SK-N-SH (cell line): ENCODE results near the gene GATA2. TPM values are rescaled to one million over a fixed set of nuclear protein-coding genes. Genes with fewer than 3 reads are reported as not detected.

Source experiments
- CTCF ChIA-PET: fragments of 300-600, 350-600 bp; formaldehyde crosslinking; extraction: SDS; loops from one replicate; lab custom pipeline; 2021; lab: Yijun Ruan, JAX
- POLR2A ChIA-PET: fragments of 350-600 bp; sonication (Branson Sonifier 250); formaldehyde crosslinking; extraction: SDS; loops from one replicate; lab custom pipeline; 2020; ENCODE audit warnings: antibody characterized with exemption, inconsistent platforms; lab: Yijun Ruan, JAX
- DNase-seq: peaks from one replicate; pipeline ENCODE4 v3.0.0; 2012
- H2AFZ ChIP-seq: fragments of 200-600 bp; sonication (generic); 2 replicates; pipeline ENCODE4 v1.8.1; 2016; ENCODE audit warnings: antibody characterized with exemption, mild to moderate bottlenecking, low read depth
- H3F3A ChIP-seq: fragments of 200-600 bp; sonication (generic); replicated peaks from 2 replicates; pipeline ENCODE3; 2016; ENCODE audit warnings: antibody characterized with exemption, mild to moderate bottlenecking; ENCODE audit not compliant: insufficient read depth
- H3K27ac ChIP-seq, 2 experiments: fragments of 200-500 bp in 1 of 2; fragments of 200-600 bp in 1 of 2; sonication (Bioruptor generic) in 1 of 2; sonication (generic), shearing (Covaris generic) in 1 of 2; 2 replicates each; pipeline versions ENCODE4 v1.5.1 to v1.6.1; 2014 to 2016; ENCODE audit warnings: low read depth in 2 of 2, inconsistent platforms in 1 of 2, low read length in 1 of 2, mild to moderate bottlenecking in 1 of 2, mixed read lengths in 1 of 2
- H3K27me3 ChIP-seq: fragments of 200-600 bp; sonication (generic), shearing (Covaris generic); 2 replicates; pipeline ENCODE4 v1.6.1; 2016; ENCODE audit warnings: mixed run types; ENCODE audit not compliant: insufficient read depth
- H3K36me3 ChIP-seq, 2 experiments: fragments of 200-500 bp in 1 of 2; fragments of 200-600 bp in 1 of 2; sonication (Bioruptor generic) in 1 of 2; sonication (generic) in 1 of 2; replicated peaks in 1 of 2; 2 replicates each; pipeline versions ENCODE3 to v1.5.1; 2014 to 2016; ENCODE audit warnings: low read length in 1 of 2, mild to moderate bottlenecking in 1 of 2; ENCODE audit not compliant: insufficient read depth in 2 of 2, control insufficient read depth in 1 of 2
- H3K4me1 ChIP-seq, 2 experiments: fragments of 200-500 bp in 1 of 2; fragments of 200-600 bp in 1 of 2; sonication (Bioruptor generic) in 1 of 2; sonication (generic), shearing (Covaris generic) in 1 of 2; 2 replicates each; pipeline versions ENCODE4 v1.5.1 to v1.6.1; 2014 to 2016; ENCODE audit warnings: low read depth in 1 of 2, low read length in 1 of 2, mixed run types in 1 of 2; ENCODE audit not compliant: insufficient read depth in 2 of 2, control insufficient read depth in 1 of 2
- H3K4me2 ChIP-seq: fragments of 200-600 bp; sonication (generic), shearing (Covaris generic); 2 replicates; pipeline ENCODE4 v1.6.1; 2017; ENCODE audit warnings: mixed run types
- H3K4me3 ChIP-seq, 2 experiments: fragments of 200-500 bp in 1 of 2; fragments of 200-600 bp in 1 of 2; sonication (Bioruptor generic) in 1 of 2; sonication (generic), shearing (Covaris generic) in 1 of 2; 2 replicates each; pipeline versions ENCODE4 v1.5.1 to v1.8.1; 2014 to 2016; ENCODE audit warnings: low read depth in 2 of 2, inconsistent platforms in 1 of 2, low read length in 1 of 2, mild to moderate bottlenecking in 1 of 2, mixed read lengths in 1 of 2, moderate library complexity in 1 of 2
- H3K79me2 ChIP-seq: fragments of 200-600 bp; sonication (generic); 2 replicates; pipeline ENCODE4 v1.8.1; 2017; ENCODE audit warnings: mild to moderate bottlenecking; ENCODE audit not compliant: insufficient read depth
- H3K9ac ChIP-seq: fragments of 200-600 bp; sonication (generic); 2 replicates; pipeline ENCODE4 v1.6.1; 2017; ENCODE audit warnings: mixed run types
- H3K9me2 ChIP-seq: fragments of 200-600 bp; sonication (generic); 2 replicates; pipeline ENCODE4 v1.6.1; 2017; ENCODE audit warnings: mixed run types
- H3K9me3 ChIP-seq: fragments of 200-600 bp; sonication (generic); 2 replicates; pipeline ENCODE4 v1.6.1; 2017; ENCODE audit warnings: mixed run types, mild to moderate bottlenecking, moderate library complexity
- H4K20me1 ChIP-seq: fragments of 200-600 bp; sonication (generic); 2 replicates; pipeline ENCODE4 v1.6.1; 2017; ENCODE audit warnings: mild to moderate bottlenecking, mixed run types; ENCODE audit not compliant: insufficient read depth
- CHD2 ChIP-seq: fragments of 150-350 bp; IDR thresholded peaks from 2 replicates; pipeline ENCODE4 v1.6.1; 2018; ENCODE audit warnings: low read length; ENCODE audit not compliant: partially characterized antibody
- EP300 ChIP-seq, 2 experiments: IDR thresholded peaks; 2 replicates each; pipeline versions ENCODE4 v1.4.0 to v1.6.1; 2012; ENCODE audit warnings: borderline replicate concordance in 1 of 2, low read depth in 1 of 2, low read length in 1 of 2
- FOXM1 ChIP-seq: IDR thresholded peaks from 2 replicates; pipeline ENCODE4 v1.4.0; 2012; ENCODE audit warnings: low read depth, mild to moderate bottlenecking
- GATA2 ChIP-seq: sonication (generic); formaldehyde crosslinking; IDR thresholded peaks from 2 replicates; pipeline ENCODE4 v1.5.0; 2020; ENCODE audit warnings: mild to moderate bottlenecking, missing genetic modification reagents
- JUND ChIP-seq: IDR thresholded peaks from 2 replicates; pipeline ENCODE4 v1.4.0; 2012
- MEF2A ChIP-seq: IDR thresholded peaks from 2 replicates; pipeline ENCODE4 v1.4.0; 2012; ENCODE audit warnings: low read depth, borderline replicate concordance
- MXI1 ChIP-seq: IDR thresholded peaks from 2 replicates; pipeline ENCODE4 v1.6.1; 2012; ENCODE audit warnings: mild to moderate bottlenecking, low read depth, low read length, improper control_type of control experiment
- NFIC ChIP-seq: IDR thresholded peaks from 2 replicates; pipeline ENCODE4 v1.4.0; 2012; ENCODE audit warnings: borderline replicate concordance
- NRF1 ChIP-seq: IDR thresholded peaks from 2 replicates; pipeline ENCODE4 v1.6.1; 2012; ENCODE audit warnings: low read depth, mild to moderate bottlenecking, low read length
- RFX5 ChIP-seq: IDR thresholded peaks from 2 replicates; pipeline ENCODE4 v1.6.1; 2012; ENCODE audit warnings: mild to moderate bottlenecking, improper control_type of control experiment, low read length
- SIN3A ChIP-seq: IDR thresholded peaks from 2 replicates; pipeline ENCODE4 v1.6.1; 2012; ENCODE audit warnings: low read depth, mild to moderate bottlenecking, low read length, moderate library complexity, borderline replicate concordance
- TAF1 ChIP-seq: IDR thresholded peaks from 2 replicates; pipeline ENCODE4 v1.6.1; 2012; ENCODE audit warnings: low read depth, mild to moderate bottlenecking, low read length, moderate library complexity, borderline replicate concordance
- TCF12 ChIP-seq: IDR thresholded peaks from 2 replicates; pipeline ENCODE4 v1.4.0; 2012
- TEAD4 ChIP-seq: IDR thresholded peaks from 2 replicates; pipeline ENCODE4 v1.4.0; 2012; ENCODE audit warnings: mild to moderate bottlenecking, borderline replicate concordance; ENCODE audit not compliant: insufficient read depth
- YY1 ChIP-seq: IDR thresholded peaks from 2 replicates; pipeline ENCODE4 v1.4.0; 2012; ENCODE audit warnings: low read depth, mild to moderate bottlenecking
- WGBS: methylation state at CpG from one replicate; pipeline ENCODE4 v1.1.6; 2017; ENCODE audit warnings: low lambda C conversion rate; 5-methylcytosine and 5-hydroxymethylcytosine counted together
- polyA plus RNA-seq, 3 experiments: library from polyadenylated mRNA; depleted of rRNA; stranded (reverse); fragments of >200 nt; gene quantifications; 2 replicates each; pipeline ENCODE4 v1.2.3, GENCODE V29; 2012
- TF ChIP-seq, protein P1 (sequence below): IDR thresholded peaks from 2 replicates; pipeline ENCODE4 v1.4.0; 2012; ENCODE audit warnings: low read depth
- TF ChIP-seq, protein P2 (sequence below): IDR thresholded peaks from 2 replicates; pipeline ENCODE4 v1.6.1; 2012; ENCODE audit warnings: mild to moderate bottlenecking, low read depth, low read length, moderate library complexity
- TF ChIP-seq, protein P3 (sequence below): IDR thresholded peaks from 2 replicates; pipeline ENCODE4; 2012

The GATA2 gene
- polyA plus RNA-seq, 1 of the 3 experiments (the other 2 are of a cell fraction) = 5.5 TPM

DNA sequence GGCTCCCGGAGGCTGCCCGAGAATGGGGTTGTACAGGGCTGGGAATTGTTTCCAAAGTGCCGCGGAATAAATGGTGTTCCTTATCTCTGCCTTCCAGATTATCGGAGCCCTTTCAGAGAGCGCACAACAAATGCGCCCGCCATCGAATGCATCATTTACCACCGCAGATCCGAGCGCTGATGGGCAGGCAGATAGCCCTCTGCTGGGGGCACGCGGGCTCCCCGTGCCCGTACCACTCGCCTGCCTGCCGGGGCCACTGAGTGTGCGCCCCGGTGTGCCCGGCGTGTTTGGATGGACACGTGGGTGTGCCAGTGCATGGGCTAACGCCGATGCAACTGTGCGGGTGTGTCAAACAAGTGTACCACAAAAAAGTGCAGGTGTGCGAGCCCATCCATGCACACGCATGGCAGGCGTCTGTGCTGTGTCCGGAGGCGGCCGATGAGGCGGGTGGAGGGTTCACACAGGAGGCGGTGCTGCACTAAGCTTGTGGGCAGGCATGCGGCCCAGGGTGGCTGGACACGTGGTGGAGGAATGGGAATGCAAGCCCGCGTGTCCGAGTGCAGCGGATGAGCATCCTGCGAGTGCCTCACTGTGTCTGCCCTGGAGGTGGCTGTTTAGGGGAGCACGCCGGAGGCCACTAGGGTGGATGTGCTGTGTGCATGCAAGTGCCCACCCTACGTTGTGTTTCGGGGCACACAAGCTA is 3.8 kb upstream of the GATA2 start (continued):
- TF ChIP-seq GATA2 (CRISPR knock-in tag) (peak; percentile 98), MXI1 (peak; percentile 88), NFIC (no peak)
- TF ChIP-seq, all 33 proteins: peak for 7

DNA sequence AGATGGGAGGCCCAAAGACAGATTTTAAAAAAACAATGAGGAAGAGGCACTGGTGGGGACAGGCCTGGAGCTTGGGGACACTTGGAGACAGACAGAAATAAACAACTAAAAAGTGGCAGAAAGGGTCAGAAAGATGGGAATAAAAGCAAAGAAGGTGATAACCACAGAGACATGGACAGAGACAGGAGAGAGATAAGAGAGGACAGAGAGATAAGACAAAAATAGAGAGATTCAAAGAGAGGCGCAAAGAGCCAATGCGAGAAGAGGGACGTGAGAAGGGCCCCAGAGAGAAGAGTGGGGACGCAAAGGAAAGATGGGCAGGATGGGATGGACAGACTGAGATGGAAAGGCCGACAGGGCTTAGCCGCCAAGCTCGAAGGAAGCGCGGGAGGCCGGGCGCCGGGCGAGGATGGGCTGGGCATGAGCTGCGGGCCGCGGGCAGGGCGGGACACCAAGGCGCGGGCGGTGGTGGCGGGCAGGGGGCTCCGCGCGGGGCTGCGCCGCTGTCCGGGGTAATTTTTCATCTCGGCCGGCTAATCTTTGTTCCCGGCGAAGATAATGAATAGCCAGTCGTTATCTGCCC is 3.1 kb upstream of the GATA2 start:
- H3K9me3 ChIP-seq = no peaks in the 10 kb centered on the region
- H3K27me3 ChIP-seq = peaks cover 16% of the 10 kb centered on the region; the same call in 1 of the 2 replicates
- H4K20me1 ChIP-seq = peaks cover 13% of the 10 kb centered on the region; the same call in 1 of the 2 replicates
- no peak overlapping the region for H3K9ac ChIP-seq
- no peaks in the 10 kb centered on the region for H3K9me2 ChIP-seq
- H3K4me1 ChIP-seq = peaks cover 0 to 47% of the 10 kb centered on the region in 2 experiments; a peak in 1 of 4 replicates
- H3F3A ChIP-seq = peaks cover 7% of the 10 kb centered on the region
- TF ChIP-seq, protein P1, sequence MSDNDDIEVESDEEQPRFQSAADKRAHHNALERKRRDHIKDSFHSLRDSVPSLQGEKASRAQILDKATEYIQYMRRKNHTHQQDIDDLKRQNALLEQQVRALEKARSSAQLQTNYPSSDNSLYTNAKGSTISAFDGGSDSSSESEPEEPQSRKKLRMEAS = no peak
- TF ChIP-seq TCF12 (0 out of 2 replicates have a peak, but pooled peaks have one; percentile 12), NRF1 (no peak), YY1 (no peak)
- POLR2A ChIA-PET = interaction anchor here (0.7 to 3.9 kb wide), 18 partner anchors 8 to 217 kb away, joined by 3 to 70 read pairs (median 6); no protein-coding TSS in a partner anchor
- H3K79me2 ChIP-seq = no peaks in the 10 kb centered on the region
- H2AFZ ChIP-seq = no peak overlapping the region
- CTCF ChIA-PET = interaction anchor here (0.6 to 4.1 kb wide), 24 partner anchors 9 to 401 kb away, joined by 3 to 57 read pairs (median 6); no protein-coding TSS in a partner anchor
- peak overlapping the region in 1 of 2 experiments; percentile 44; a peak in 1 of 4 replicates for H3K4me3 ChIP-seq
- 52% methylated on average over 12 of the region's 32 CpGs for WGBS
- H3K27ac ChIP-seq = peak overlapping the region in 1 of 2 experiments; percentile 97; a peak in 2 of 4 replicates
- H3K4me2 ChIP-seq = no peak overlapping the region
- H3K36me3 ChIP-seq = peaks cover 0 to 4% of the 10 kb centered on the region in 2 experiments
- no peak for DNase-seq

DNA sequence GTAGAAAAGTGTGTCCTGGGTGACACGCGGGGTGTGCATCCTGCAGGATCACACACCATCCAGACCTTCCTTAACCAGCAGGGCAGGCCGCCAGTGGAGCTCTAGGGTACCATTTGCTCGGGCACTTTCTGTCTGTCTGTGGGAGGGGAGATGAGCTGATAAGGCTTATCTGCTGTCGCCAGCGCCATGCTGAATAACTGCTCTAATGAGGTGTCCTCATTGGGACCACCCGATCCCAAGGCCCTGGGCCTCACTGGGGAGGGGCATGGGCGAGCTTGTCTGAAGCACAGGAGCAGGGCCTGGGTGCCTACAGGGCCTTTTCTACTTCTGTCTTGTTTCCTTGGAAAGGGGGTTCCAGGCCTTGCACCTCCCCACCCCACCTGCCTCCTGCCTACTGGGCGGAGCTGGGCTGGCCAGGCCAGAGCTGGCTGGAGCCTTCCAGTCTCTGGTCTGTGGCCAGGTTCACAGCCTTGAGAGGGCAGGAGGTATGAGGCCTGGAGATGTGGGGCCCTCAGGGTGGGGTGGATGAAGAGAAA is 2.5 kb upstream of the GATA2 start:
- peaks cover 18% of the 10 kb centered on the region; the same call in 1 of the 2 replicates for H3K27me3 ChIP-seq
- 93% methylated on average over 3 of the region's 9 CpGs for WGBS
- peaks cover 0 to 47% of the 10 kb centered on the region in 2 experiments; a peak in 1 of 4 replicates for H3K4me1 ChIP-seq
- H3K9ac ChIP-seq = no peak overlapping the region
- DNase-seq = peak; percentile 66
- H3K79me2 ChIP-seq = no peaks in the 10 kb centered on the region
- H2AFZ ChIP-seq = no peak overlapping the region
- peak overlapping the region in 1 of 2 experiments; percentile 97; a peak in 2 of 4 replicates for H3K27ac ChIP-seq
- H3K9me3 ChIP-seq = no peaks in the 10 kb centered on the region
- ChIA-PET POLR2A (interaction anchor here (0.7 to 3.9 kb wide), 15 partner anchors 7 to 188 kb away, joined by 3 to 70 read pairs (median 6); no protein-coding TSS in a partner anchor), CTCF (interaction anchor here (0.6 to 4.1 kb wide), 19 partner anchors 8 to 325 kb away, joined by 3 to 57 read pairs (median 4); no protein-coding TSS in a partner anchor)
- peaks cover 18% of the 10 kb centered on the region; the same call in 1 of the 2 replicates for H4K20me1 ChIP-seq
- no peak overlapping the region; a peak in 1 of 4 replicates for H3K4me3 ChIP-seq
- H3F3A ChIP-seq = peaks cover 7% of the 10 kb centered on the region
- H3K36me3 ChIP-seq = peaks cover 0 to 4% of the 10 kb centered on the region in 2 experiments
- H3K9me2 ChIP-seq = no peaks in the 10 kb centered on the region
- H3K4me2 ChIP-seq = no peak overlapping the region
- TF ChIP-seq SIN3A (no peak), CHD2 (peak; percentile 65), JUND (no peak), EP300 (IDR thresholded peaks at IDR 0.05; ENCODE audit: borderline replicate concordance in 1 of 2, low read depth in 1 of 2, low read length in 1 of 2) (peak in 1 of 2 experiments; percentile 92; a peak in 2 of 4 replicates), FOXM1 (no peak), MXI1 (peak; percentile 80; the same call in 1 of the 2 replicates), YY1 (no peak), MEF2A (no peak), TAF1 (no peak), RFX5 (no peak), TEAD4 (no peak), GATA2 (CRISPR knock-in tag) (peak; percentile 100)
- TF ChIP-seq, protein P2, sequence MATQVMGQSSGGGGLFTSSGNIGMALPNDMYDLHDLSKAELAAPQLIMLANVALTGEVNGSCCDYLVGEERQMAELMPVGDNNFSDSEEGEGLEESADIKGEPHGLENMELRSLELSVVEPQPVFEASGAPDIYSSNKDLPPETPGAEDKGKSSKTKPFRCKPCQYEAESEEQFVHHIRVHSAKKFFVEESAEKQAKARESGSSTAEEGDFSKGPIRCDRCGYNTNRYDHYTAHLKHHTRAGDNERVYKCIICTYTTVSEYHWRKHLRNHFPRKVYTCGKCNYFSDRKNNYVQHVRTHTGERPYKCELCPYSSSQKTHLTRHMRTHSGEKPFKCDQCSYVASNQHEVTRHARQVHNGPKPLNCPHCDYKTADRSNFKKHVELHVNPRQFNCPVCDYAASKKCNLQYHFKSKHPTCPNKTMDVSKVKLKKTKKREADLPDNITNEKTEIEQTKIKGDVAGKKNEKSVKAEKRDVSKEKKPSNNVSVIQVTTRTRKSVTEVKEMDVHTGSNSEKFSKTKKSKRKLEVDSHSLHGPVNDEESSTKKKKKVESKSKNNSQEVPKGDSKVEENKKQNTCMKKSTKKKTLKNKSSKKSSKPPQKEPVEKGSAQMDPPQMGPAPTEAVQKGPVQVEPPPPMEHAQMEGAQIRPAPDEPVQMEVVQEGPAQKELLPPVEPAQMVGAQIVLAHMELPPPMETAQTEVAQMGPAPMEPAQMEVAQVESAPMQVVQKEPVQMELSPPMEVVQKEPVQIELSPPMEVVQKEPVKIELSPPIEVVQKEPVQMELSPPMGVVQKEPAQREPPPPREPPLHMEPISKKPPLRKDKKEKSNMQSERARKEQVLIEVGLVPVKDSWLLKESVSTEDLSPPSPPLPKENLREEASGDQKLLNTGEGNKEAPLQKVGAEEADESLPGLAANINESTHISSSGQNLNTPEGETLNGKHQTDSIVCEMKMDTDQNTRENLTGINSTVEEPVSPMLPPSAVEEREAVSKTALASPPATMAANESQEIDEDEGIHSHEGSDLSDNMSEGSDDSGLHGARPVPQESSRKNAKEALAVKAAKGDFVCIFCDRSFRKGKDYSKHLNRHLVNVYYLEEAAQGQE = no peak
- TF ChIP-seq, protein P3, sequence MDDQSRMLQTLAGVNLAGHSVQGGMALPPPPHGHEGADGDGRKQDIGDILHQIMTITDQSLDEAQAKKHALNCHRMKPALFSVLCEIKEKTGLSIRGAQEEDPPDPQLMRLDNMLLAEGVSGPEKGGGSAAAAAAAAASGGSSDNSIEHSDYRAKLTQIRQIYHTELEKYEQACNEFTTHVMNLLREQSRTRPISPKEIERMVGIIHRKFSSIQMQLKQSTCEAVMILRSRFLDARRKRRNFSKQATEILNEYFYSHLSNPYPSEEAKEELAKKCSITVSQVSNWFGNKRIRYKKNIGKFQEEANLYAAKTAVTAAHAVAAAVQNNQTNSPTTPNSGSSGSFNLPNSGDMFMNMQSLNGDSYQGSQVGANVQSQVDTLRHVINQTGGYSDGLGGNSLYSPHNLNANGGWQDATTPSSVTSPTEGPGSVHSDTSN = no peak
